ENCODE data around the gene ELP2.

DNA sequence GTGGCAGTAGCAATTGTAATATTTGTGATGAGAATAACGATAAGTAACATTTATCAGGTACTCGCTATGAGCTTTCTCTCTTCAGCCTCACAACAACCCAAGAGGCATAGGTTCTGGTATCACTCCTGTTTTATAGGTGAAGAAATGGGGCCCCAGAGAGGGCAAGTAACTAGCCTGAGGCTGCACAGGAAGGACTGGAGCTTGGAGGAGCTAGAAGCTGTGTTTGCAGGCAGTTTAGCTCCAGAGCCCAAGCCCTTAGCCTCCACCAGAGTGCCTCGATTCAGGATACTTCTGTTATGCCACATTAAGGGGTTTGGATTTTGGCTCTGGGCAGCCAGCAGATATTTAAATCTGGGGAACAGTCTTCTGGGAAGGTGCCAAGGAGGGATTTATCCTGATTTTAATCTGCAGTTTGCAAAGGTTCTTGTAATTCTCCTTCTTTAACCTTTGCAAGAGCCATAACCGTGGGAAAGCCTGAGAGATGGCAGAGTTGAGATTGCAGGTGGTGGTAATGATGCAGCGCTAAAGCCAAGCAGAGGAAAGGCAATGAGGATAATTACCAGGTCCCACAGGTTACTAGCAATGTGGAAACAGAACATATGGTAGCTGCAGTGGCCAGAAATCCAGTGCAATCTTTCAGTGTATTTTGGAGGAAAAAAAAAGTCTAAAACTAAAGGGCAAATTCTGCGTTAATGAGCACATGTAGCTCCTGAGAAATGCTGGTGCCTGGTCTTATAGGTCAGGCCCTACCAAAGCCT is 66.7 kb downstream of the ELP2 start:
- TF ChIP-seq, protein P1, sequence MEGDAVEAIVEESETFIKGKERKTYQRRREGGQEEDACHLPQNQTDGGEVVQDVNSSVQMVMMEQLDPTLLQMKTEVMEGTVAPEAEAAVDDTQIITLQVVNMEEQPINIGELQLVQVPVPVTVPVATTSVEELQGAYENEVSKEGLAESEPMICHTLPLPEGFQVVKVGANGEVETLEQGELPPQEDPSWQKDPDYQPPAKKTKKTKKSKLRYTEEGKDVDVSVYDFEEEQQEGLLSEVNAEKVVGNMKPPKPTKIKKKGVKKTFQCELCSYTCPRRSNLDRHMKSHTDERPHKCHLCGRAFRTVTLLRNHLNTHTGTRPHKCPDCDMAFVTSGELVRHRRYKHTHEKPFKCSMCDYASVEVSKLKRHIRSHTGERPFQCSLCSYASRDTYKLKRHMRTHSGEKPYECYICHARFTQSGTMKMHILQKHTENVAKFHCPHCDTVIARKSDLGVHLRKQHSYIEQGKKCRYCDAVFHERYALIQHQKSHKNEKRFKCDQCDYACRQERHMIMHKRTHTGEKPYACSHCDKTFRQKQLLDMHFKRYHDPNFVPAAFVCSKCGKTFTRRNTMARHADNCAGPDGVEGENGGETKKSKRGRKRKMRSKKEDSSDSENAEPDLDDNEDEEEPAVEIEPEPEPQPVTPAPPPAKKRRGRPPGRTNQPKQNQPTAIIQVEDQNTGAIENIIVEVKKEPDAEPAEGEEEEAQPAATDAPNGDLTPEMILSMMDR (IDR thresholded peaks at IDR 0.05; ENCODE audit: borderline replicate concordance, extremely low read depth, low read length, poor library complexity, severe bottlenecking), result no peak
- no peak for TF ChIP-seq EZH2 (IDR thresholded peaks at IDR 0.05; ENCODE audit: borderline replicate concordance, low read depth, low read length, severe bottlenecking)

Measured in DND-41 (cell line).